ENCODE results near the gene SCARB1. TPM values are rescaled to one million over a fixed set of nuclear protein-coding genes. Genes with fewer than 3 reads are reported as not detected.

Gene SCARB1
- total and polyA plus RNA-seq, 2 of the 13 experiments (the other 11 are each of a cell fraction or from before 2014, with no cell fraction given) = 63.4 to 160 TPM

GRCh38 chr12:124852329-124852831, 11.3 kb downstream of the SCARB1 start (continued):
- no peak for TF ChIP-seq ZNF33A (CRISPR knock-in tag; IDR thresholded peaks at IDR 0.05; ENCODE audit: borderline replicate concordance)
- no peak for TF ChIP-seq ZNF367 (CRISPR knock-in tag; IDR thresholded peaks at IDR 0.05; ENCODE audit: borderline replicate concordance)
- no peak for TF ChIP-seq ZSCAN5A (CRISPR knock-in tag; IDR thresholded peaks at IDR 0.05; ENCODE audit: borderline replicate concordance)
- TF ChIP-seq ARHGAP35 (CRISPR knock-in tag; IDR thresholded peaks at IDR 0.05; ENCODE audit: borderline replicate concordance) = no peak; the same call in 1 of the 2 replicates
- TF ChIP-seq DNMT3B (CRISPR knock-in tag; conservative IDR thresholded peaks at IDR 0.05) = no peak
- TF ChIP-seq YEATS2 (CRISPR knock-in tag; IDR thresholded peaks at IDR 0.05; ENCODE audit: borderline replicate concordance) = peak; percentile 73; the same call in 1 of the 2 replicates
- no peak for TF ChIP-seq ZNF768 (CRISPR knock-in tag; IDR thresholded peaks at IDR 0.05)
- TF ChIP-seq RCOR2 (CRISPR knock-in tag; IDR thresholded peaks at IDR 0.05) = peak; percentile 89
- TF ChIP-seq, protein P1, sequence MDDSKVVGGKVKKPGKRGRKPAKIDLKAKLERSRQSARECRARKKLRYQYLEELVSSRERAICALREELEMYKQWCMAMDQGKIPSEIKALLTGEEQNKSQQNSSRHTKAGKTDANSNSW (CRISPR knock-in tag; IDR thresholded peaks at IDR 0.05; ENCODE audit: borderline replicate concordance) = no peak
- peak; percentile 31; the same call in 1 of the 2 replicates for TF ChIP-seq ZNF629 (CRISPR knock-in tag; conservative IDR thresholded peaks at IDR 0.05)
- TF ChIP-seq MEIS1 (CRISPR knock-in tag; IDR thresholded peaks at IDR 0.05; ENCODE audit: borderline replicate concordance) = peak; percentile 61; the same call in 1 of the 2 replicates
- peak; percentile 57; the same call in 1 of the 2 replicates for TF ChIP-seq MYC (CRISPR knock-in tag; IDR thresholded peaks at IDR 0.05; ENCODE audit: borderline replicate concordance)
- TF ChIP-seq SOX13 (IDR thresholded peaks at IDR 0.05) = no peak; the same call in 1 of the 2 replicates
- TF ChIP-seq SOX13 (CRISPR knock-in tag; conservative IDR thresholded peaks at IDR 0.05 in 1 of 2, IDR thresholded peaks at IDR 0.05 in 1 of 2) = peak in 1 of 2 experiments; percentile 86; a peak in 2 of 4 replicates
- TF ChIP-seq NCOR1 (IDR thresholded peaks at IDR 0.05; ENCODE audit: borderline replicate concordance, low read length) = peak; percentile 96
- TF ChIP-seq ZNF614 (CRISPR knock-in tag; IDR thresholded peaks at IDR 0.05; ENCODE audit: borderline replicate concordance) = peak; percentile 83; the same call in 1 of the 2 replicates
- TF ChIP-seq CENPT (CRISPR knock-in tag; IDR thresholded peaks at IDR 0.05; ENCODE audit: low read depth) = no peak
- peak; percentile 96 for TF ChIP-seq CEBPG (CRISPR knock-in tag; IDR thresholded peaks at IDR 0.05)
- peak; percentile 87; the same call in 1 of the 2 replicates for TF ChIP-seq ZNF331 (CRISPR knock-in tag; IDR thresholded peaks at IDR 0.05)
- TF ChIP-seq HIVEP1 (CRISPR knock-in tag; IDR thresholded peaks at IDR 0.05) = peak; percentile 98
- no peak for TF ChIP-seq IKZF1 (IDR thresholded peaks at IDR 0.05)
- peak; percentile 88; the same call in 1 of the 2 replicates for TF ChIP-seq ZNF431 (CRISPR knock-in tag; IDR thresholded peaks at IDR 0.05; ENCODE audit: borderline replicate concordance, low read depth)
- TF ChIP-seq, protein P2, sequence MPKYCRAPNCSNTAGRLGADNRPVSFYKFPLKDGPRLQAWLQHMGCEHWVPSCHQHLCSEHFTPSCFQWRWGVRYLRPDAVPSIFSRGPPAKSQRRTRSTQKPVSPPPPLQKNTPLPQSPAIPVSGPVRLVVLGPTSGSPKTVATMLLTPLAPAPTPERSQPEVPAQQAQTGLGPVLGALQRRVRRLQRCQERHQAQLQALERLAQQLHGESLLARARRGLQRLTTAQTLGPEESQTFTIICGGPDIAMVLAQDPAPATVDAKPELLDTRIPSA (CRISPR knock-in tag; IDR thresholded peaks at IDR 0.05; ENCODE audit: borderline replicate concordance) = no peak
- no peak for TF ChIP-seq SP1 (IDR thresholded peaks at IDR 0.05)
- no peak for TF ChIP-seq SP1 (CRISPR knock-in tag; IDR thresholded peaks at IDR 0.05)
- TF ChIP-seq PHF20 (CRISPR knock-in tag; IDR thresholded peaks at IDR 0.05) = no peak
- no peak for TF ChIP-seq ZNF343 (CRISPR knock-in tag; IDR thresholded peaks at IDR 0.05)
- TF ChIP-seq ZNF761 (CRISPR knock-in tag; conservative IDR thresholded peaks at IDR 0.05) = 0 out of 2 replicates have a peak, but pooled peaks have one; percentile 59
- TF ChIP-seq ZNF772 (CRISPR knock-in tag; IDR thresholded peaks at IDR 0.05) = no peak
- peak in 1 of 2 experiments; percentile 92; a peak in 2 of 4 replicates for TF ChIP-seq KLF16 (CRISPR knock-in tag; IDR thresholded peaks at IDR 0.05)
